Spinal cord (tissue), 10 donors: Measurements from ENCODE around the gene USF2. TPM values are rescaled to one million over a fixed set of nuclear protein-coding genes. Genes with fewer than 3 reads are reported as not detected.
A peak's percentile ranks its signal among the peaks of the same experiment; 100 is the strongest.

Experiments used
- DNase-seq, 6 donors: peaks; one replicate each; pipeline versions ENCODE4 v3.0.0 to v3.0.0-alpha.2; 2013 to 2015; ENCODE audit warnings: low spot score in 6 of 6, low read depth in 4 of 6
- H3K27ac ChIP-seq: one replicate; pipeline ENCODE4 v1.5.1; 2013; ENCODE audit warnings: low read depth, low read length, control low read depth
- H3K27me3 ChIP-seq: one replicate; pipeline ENCODE4 v1.6.1; 2013; ENCODE audit warnings: low read length; ENCODE audit not compliant: control insufficient read depth, insufficient read depth
- H3K36me3 ChIP-seq: one replicate; pipeline ENCODE4 v1.6.1; 2013; ENCODE audit warnings: low read length; ENCODE audit not compliant: control insufficient read depth, insufficient read depth
- H3K4me1 ChIP-seq: one replicate; pipeline ENCODE4 v1.6.1; 2013; ENCODE audit warnings: low read length; ENCODE audit not compliant: control insufficient read depth, insufficient read depth
- H3K4me3 ChIP-seq: one replicate; pipeline ENCODE4 v1.5.1; 2013; ENCODE audit warnings: low read depth, low read length, control low read depth
- H3K9me3 ChIP-seq: one replicate; pipeline ENCODE4 v1.6.1; 2013; ENCODE audit warnings: low read length; ENCODE audit not compliant: control insufficient read depth, insufficient read depth
- WGBS: methylation state at CpG from one replicate; pipeline ENCODE4 v1.1.5; 2013; ENCODE audit warnings: missing lambda C conversion rate; ENCODE audit not compliant: insufficient coverage; 5-methylcytosine and 5-hydroxymethylcytosine counted together
- polyA plus RNA-seq, 2 donors: library from polyadenylated mRNA; unstranded; fragments of 120-200 nt; gene quantifications; one replicate each; pipeline ENCODE4 v1.2.1, GENCODE V29; 2013; ENCODE audit not compliant: insufficient read length in 2 of 2
- total RNA-seq, 2 donors: library from RNA; depleted of rRNA in 1 of 2; stranded (reverse); fragments of 120-200 nt in 1 of 2; fragments of >200 nt in 1 of 2; gene quantifications; one replicate each; pipeline versions ENCODE4 v1.2.3 to v1.2.4, GENCODE V29; 2013 to 2014
- donor health status: healthy.

The USF2 gene
- total and polyA plus RNA-seq, 4 donors, result 37.2 to 258 (median 162) TPM

GRCh38 chr19:35314858-35315470 is 46.2 kb downstream of the USF2 start:
- Histone ChIP-seq H3K4me1 (peaks cover 18% of the 10 kb centered on the region), H3K27ac (no peak overlapping the region), H3K9me3 (no peaks in the 10 kb centered on the region), H3K4me3 (no peak overlapping the region), H3K27me3 (no peaks in the 10 kb centered on the region), H3K36me3 (peaks cover 4% of the 10 kb centered on the region)
- 82% methylated on average over 9 of the region's 10 CpGs for WGBS
- no peak for DNase-seq

GRCh38 chr19:35315883-35316282 is 47.1 kb downstream of the USF2 start:
- peak in 1 of 6 donors; percentile 42 for DNase-seq

GRCh38 chr19:35316560-35316959 is 47.8 kb downstream of the USF2 start:
- H3K36me3 ChIP-seq, result peaks cover 3% of the 10 kb centered on the region
- no peak overlapping the region for H3K27ac ChIP-seq
- no peaks in the 10 kb centered on the region for H3K27me3 ChIP-seq
- 70% methylated on average over 4 of the region's 9 CpGs for WGBS
- H3K9me3 ChIP-seq, result no peaks in the 10 kb centered on the region
- no peak for DNase-seq
- H3K4me1 ChIP-seq, result peaks cover 17% of the 10 kb centered on the region
- H3K4me3 ChIP-seq, result no peak overlapping the region

More at GRCh38 chr19:35315883-35316282, 47.1 kb downstream of the USF2 start:
- no peaks in the 10 kb centered on the region for H3K27me3 ChIP-seq
- no peak overlapping the region for H3K27ac ChIP-seq
- 74% methylated on average over 7 of the region's 9 CpGs for WGBS
- peaks cover 17% of the 10 kb centered on the region for H3K4me1 ChIP-seq
- H3K9me3 ChIP-seq, result no peaks in the 10 kb centered on the region
- H3K36me3 ChIP-seq, result peaks cover 3% of the 10 kb centered on the region
- no peak overlapping the region for H3K4me3 ChIP-seq

GRCh38 chr19:35317464-35318043 is 48.8 kb downstream of the USF2 start:
- 65% methylated on average over 6 of the region's 7 CpGs for WGBS
- H3K27ac ChIP-seq, result no peak overlapping the region

GRCh38 chr19:35318679-35319448 is 50.1 kb downstream of the USF2 start:
- Histone ChIP-seq H3K36me3 (no peaks in the 10 kb centered on the region), H3K4me3 (no peak overlapping the region), H3K9me3 (no peaks in the 10 kb centered on the region), H3K27ac (no peak overlapping the region), H3K27me3 (no peaks in the 10 kb centered on the region), H3K4me1 (peaks cover 17% of the 10 kb centered on the region)
- no peak for DNase-seq
- 74% methylated on average over 16 of the region's 16 CpGs for WGBS

More at GRCh38 chr19:35317464-35318043, 48.8 kb downstream of the USF2 start:
- Histone ChIP-seq H3K36me3 (no peaks in the 10 kb centered on the region), H3K9me3 (no peaks in the 10 kb centered on the region), H3K27me3 (no peaks in the 10 kb centered on the region), H3K4me1 (peaks cover 17% of the 10 kb centered on the region), H3K4me3 (no peak overlapping the region)
- no peak for DNase-seq

- H3K27me3 ChIP-seq, result no peaks in the 10 kb centered on the region
- 78% methylated on average over 8 of the region's 12 CpGs for WGBS
- H3K4me1 ChIP-seq, result peaks cover 17% of the 10 kb centered on the region
- DNase-seq, result peak in 1 of 6 donors; percentile 17
- H3K36me3 ChIP-seq, result no peaks in the 10 kb centered on the region
- no peak overlapping the region for H3K4me3 ChIP-seq
- H3K9me3 ChIP-seq, result no peaks in the 10 kb centered on the region
- H3K27ac ChIP-seq, result no peak overlapping the region
These were observed 51.4 kb downstream of the USF2 start for GRCh38 chr19:35320065-35320713.

- H3K27ac ChIP-seq, result no peak overlapping the region
- H3K4me3 ChIP-seq, result no peak overlapping the region
- no peaks in the 10 kb centered on the region for H3K9me3 ChIP-seq
- WGBS, result no CpG with 5 or more reads among the region's 2 CpGs
- H3K4me1 ChIP-seq, result peaks cover 17% of the 10 kb centered on the region
- no peaks in the 10 kb centered on the region for H3K27me3 ChIP-seq
- DNase-seq, result no peak
- no peaks in the 10 kb centered on the region for H3K36me3 ChIP-seq
These were observed 52.5 kb downstream of the USF2 start for GRCh38 chr19:35321291-35321690.

GRCh38 chr19:35322014-35322413 is 53.3 kb downstream of the USF2 start:
- Histone ChIP-seq H3K4me1 (peaks cover 17% of the 10 kb centered on the region), H3K27me3 (no peaks in the 10 kb centered on the region), H3K36me3 (no peaks in the 10 kb centered on the region), H3K27ac (no peak overlapping the region), H3K4me3 (no peak overlapping the region), H3K9me3 (no peaks in the 10 kb centered on the region)
- no peak for DNase-seq
- WGBS, result 90% methylated on average over 3 of the region's 9 CpGs

GRCh38 chr19:35327642-35328041 is 58.9 kb downstream of the USF2 start:
- no peak for DNase-seq
- Histone ChIP-seq H3K4me3 (no peak overlapping the region), H3K36me3 (no peaks in the 10 kb centered on the region), H3K27ac (no peak overlapping the region), H3K9me3 (no peaks in the 10 kb centered on the region), H3K4me1 (no peaks in the 10 kb centered on the region), H3K27me3 (no peaks in the 10 kb centered on the region)
- no CpG with 5 or more reads among the region's 4 CpGs for WGBS
